ENCODE results near the gene SRD5A1.

Gene SRD5A1

DNA sequence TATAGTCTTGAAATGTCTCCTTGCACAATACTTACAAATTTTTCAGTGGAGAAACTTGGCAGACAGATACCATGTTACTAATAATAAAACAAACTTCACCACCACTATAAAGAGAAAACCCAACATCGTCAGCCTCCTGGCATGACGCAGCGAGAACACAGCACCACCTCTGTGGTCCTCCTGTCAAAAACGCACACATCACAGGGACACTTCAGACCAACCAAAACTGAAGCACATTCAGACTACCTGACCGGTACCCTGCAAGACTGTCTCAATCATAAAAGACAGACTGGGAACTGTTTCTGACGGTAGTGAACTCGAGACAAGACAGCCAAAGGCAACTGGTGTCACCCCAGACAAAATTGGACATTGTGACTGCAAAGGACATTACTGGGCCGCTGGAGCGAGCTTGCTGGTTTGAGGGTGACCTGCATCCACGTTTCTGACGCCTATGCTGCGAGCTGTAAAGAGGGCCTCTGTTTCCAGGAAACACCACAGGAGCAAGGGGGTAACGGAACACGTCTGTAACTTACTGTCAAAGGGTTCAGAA, 34.8 kb upstream of the SRD5A1 start:
- Histone ChIP-seq H3K27ac (ENCODE audit: low read depth, low read length) (no peak overlapping the region), H2BK15ac (replicated peaks; ENCODE audit: low read depth) (no peak overlapping the region), H3K9ac (ENCODE audit: low read length) (no peak overlapping the region), H3K4me3 (ENCODE audit: low read length) (no peak overlapping the region), H2BK5ac (ENCODE audit: low read length) (no peak overlapping the region), H2AK5ac (ENCODE audit: low read length) (no peak overlapping the region), H3K36me3 (ENCODE audit: control insufficient read depth, insufficient read depth, low read length) (peaks cover 23% of the 10 kb centered on the region), H4K5ac (ENCODE audit: low read length) (no peak overlapping the region), H3K23ac (ENCODE audit: low read length) (no peak overlapping the region), H4K8ac (ENCODE audit: low read depth, low read length) (no peak overlapping the region), H3K4me2 (ENCODE audit: low read length) (no peak overlapping the region), H3K4ac (ENCODE audit: low read depth, low read length) (no peak overlapping the region), H3K79me2 (ENCODE audit: control insufficient read depth, insufficient read depth, low read length) (no peaks in the 10 kb centered on the region), H3K56ac (ENCODE audit: low read length) (no peak overlapping the region), H3K27me3 (ENCODE audit: insufficient read depth, low read length, poor library complexity) (no peaks in the 10 kb centered on the region), H3K79me1 (ENCODE audit: low read length) (no peaks in the 10 kb centered on the region), H3K4me1 (ENCODE audit: control insufficient read depth, low read depth, low read length) (peaks cover 4% of the 10 kb centered on the region), H3K18ac (ENCODE audit: low read length) (no peak overlapping the region), H2BK120ac (ENCODE audit: low read depth, low read length) (no peak overlapping the region)
- DNase-seq, result no peak
- WGBS (ENCODE audit: extremely low coverage, insufficient coverage, low lambda C conversion rate), result no CpG with 5 or more reads among the region's 14 CpGs

DNA sequence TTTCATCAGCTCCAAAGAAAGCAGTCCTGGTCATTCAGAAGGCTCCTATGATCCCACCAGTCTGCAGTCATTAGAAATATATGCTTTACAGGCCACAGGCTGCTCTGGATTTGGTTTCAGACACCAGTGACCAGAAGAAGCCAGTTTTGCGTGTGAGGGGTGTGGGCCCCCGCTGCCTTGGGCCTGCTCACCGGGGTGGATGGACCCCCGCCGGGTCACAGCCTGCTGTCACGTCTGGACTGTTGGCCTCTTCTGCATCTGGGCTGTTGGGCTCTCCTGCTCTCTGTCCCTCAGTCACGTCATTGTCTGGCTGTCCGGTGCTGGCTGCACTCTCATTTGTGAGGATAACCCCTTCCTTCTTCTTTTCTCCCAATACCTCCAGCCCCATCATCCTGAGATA, 33.5 kb upstream of the SRD5A1 start:
- no peak overlapping the region for H3K18ac ChIP-seq (ENCODE audit: low read length)

DNA sequence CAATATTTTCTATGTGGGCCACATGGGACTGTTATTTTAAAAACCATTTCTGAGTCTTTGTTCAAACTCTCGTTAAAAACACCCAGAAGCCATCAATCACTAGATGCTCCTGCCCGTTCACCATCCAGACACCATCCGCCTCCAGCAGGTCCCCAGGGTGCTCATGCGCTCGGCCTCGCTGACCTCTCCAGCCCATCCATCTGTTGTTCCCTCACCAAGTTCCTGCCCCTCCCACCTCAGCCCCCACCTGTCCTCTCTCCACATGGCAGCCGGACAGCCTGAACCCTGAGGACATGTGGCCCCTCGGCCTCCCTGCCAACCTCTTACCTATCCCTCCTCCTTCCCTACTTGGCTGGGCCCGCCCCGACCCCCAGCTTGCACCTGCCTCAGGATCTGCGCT, 32.0 kb upstream of the SRD5A1 start:
- peaks cover 33% of the 10 kb centered on the region for H3K36me3 ChIP-seq (ENCODE audit: control insufficient read depth, insufficient read depth, low read length)
- no peak overlapping the region for H2BK120ac ChIP-seq (ENCODE audit: low read depth, low read length)

More for the DNA sequence above, 33.5 kb upstream of the SRD5A1 start:
- Histone ChIP-seq H3K79me2 (ENCODE audit: control insufficient read depth, insufficient read depth, low read length) (no peaks in the 10 kb centered on the region), H2BK120ac (ENCODE audit: low read depth, low read length) (no peak overlapping the region), H3K4me1 (ENCODE audit: control insufficient read depth, low read depth, low read length) (peaks cover 4% of the 10 kb centered on the region), H3K56ac (ENCODE audit: low read length) (no peak overlapping the region), H3K27ac (ENCODE audit: low read depth, low read length) (no peak overlapping the region), H2BK15ac (replicated peaks; ENCODE audit: low read depth) (no peak overlapping the region), H3K23ac (ENCODE audit: low read length) (no peak overlapping the region), H2BK5ac (ENCODE audit: low read length) (no peak overlapping the region), H3K9ac (ENCODE audit: low read length) (no peak overlapping the region), H3K4me3 (ENCODE audit: low read length) (no peak overlapping the region), H3K4me2 (ENCODE audit: low read length) (no peak overlapping the region), H2AK5ac (ENCODE audit: low read length) (no peak overlapping the region), H3K36me3 (ENCODE audit: control insufficient read depth, insufficient read depth, low read length) (peaks cover 27% of the 10 kb centered on the region), H3K4ac (ENCODE audit: low read depth, low read length) (no peak overlapping the region), H3K79me1 (ENCODE audit: low read length) (no peaks in the 10 kb centered on the region), H3K27me3 (ENCODE audit: insufficient read depth, low read length, poor library complexity) (no peaks in the 10 kb centered on the region), H4K8ac (ENCODE audit: low read depth, low read length) (no peak overlapping the region), H4K5ac (ENCODE audit: low read length) (no peak overlapping the region)
- DNase-seq, result no peak
- WGBS (ENCODE audit: extremely low coverage, insufficient coverage, low lambda C conversion rate), result no CpG with 5 or more reads among the region's 8 CpGs

DNA sequence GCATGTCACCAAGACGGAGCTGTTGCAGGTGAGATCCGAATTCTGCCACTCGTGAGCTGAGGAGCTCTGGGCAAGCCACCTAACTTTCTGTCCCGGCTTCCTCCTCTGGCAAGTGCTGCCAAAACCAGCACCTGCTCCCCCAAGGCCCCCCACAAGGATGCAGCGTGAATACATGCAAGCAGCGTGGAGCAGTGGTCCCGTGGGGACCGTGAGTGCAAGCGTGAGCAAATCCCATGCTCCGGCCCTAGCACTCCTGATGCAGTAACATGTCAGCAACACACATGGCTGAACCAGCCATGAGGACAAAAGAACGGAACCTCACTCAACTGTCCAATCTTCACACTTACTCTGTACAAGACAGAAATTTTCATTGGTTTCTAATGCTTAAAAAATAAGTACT, 31.4 kb upstream of the SRD5A1 start:
- H2BK5ac ChIP-seq (ENCODE audit: low read length), result no peak overlapping the region
- no peaks in the 10 kb centered on the region for H3K79me2 ChIP-seq (ENCODE audit: control insufficient read depth, insufficient read depth, low read length)
- H3K4me3 ChIP-seq (ENCODE audit: low read length), result no peak overlapping the region
- H3K36me3 ChIP-seq (ENCODE audit: control insufficient read depth, insufficient read depth, low read length), result peaks cover 30% of the 10 kb centered on the region
- no peak overlapping the region for H2BK120ac ChIP-seq (ENCODE audit: low read depth, low read length)
- no peak overlapping the region for H3K9ac ChIP-seq (ENCODE audit: low read length)
- WGBS (ENCODE audit: extremely low coverage, insufficient coverage, low lambda C conversion rate), result no CpG with 5 or more reads among the region's 11 CpGs
- no peak overlapping the region for H3K4me2 ChIP-seq (ENCODE audit: low read length)
- H3K18ac ChIP-seq (ENCODE audit: low read length), result no peak overlapping the region
- no peaks in the 10 kb centered on the region for H3K27me3 ChIP-seq (ENCODE audit: insufficient read depth, low read length, poor library complexity)
- H3K23ac ChIP-seq (ENCODE audit: low read length), result no peak overlapping the region
- no peak overlapping the region for H4K8ac ChIP-seq (ENCODE audit: low read depth, low read length)
- no peak overlapping the region for H3K4ac ChIP-seq (ENCODE audit: low read depth, low read length)
- no peak overlapping the region for H4K5ac ChIP-seq (ENCODE audit: low read length)
- H3K56ac ChIP-seq (ENCODE audit: low read length), result no peak overlapping the region
- no peak overlapping the region for H2BK15ac ChIP-seq (replicated peaks; ENCODE audit: low read depth)
- H2AK5ac ChIP-seq (ENCODE audit: low read length), result no peak overlapping the region
- DNase-seq, result no peak
- no peak overlapping the region for H3K27ac ChIP-seq (ENCODE audit: low read depth, low read length)
- no peaks in the 10 kb centered on the region for H3K4me1 ChIP-seq (ENCODE audit: control insufficient read depth, low read depth, low read length)
- H3K79me1 ChIP-seq (ENCODE audit: low read length), result no peaks in the 10 kb centered on the region

More for the DNA sequence above, 32.0 kb upstream of the SRD5A1 start:
- Histone ChIP-seq H3K79me2 (ENCODE audit: control insufficient read depth, insufficient read depth, low read length) (no peaks in the 10 kb centered on the region), H3K27me3 (ENCODE audit: insufficient read depth, low read length, poor library complexity) (no peaks in the 10 kb centered on the region), H2BK15ac (replicated peaks; ENCODE audit: low read depth) (no peak overlapping the region), H3K79me1 (ENCODE audit: low read length) (no peaks in the 10 kb centered on the region), H3K18ac (ENCODE audit: low read length) (no peak overlapping the region), H3K27ac (ENCODE audit: low read depth, low read length) (no peak overlapping the region), H3K4me2 (ENCODE audit: low read length) (no peak overlapping the region), H3K23ac (ENCODE audit: low read length) (no peak overlapping the region), H2BK5ac (ENCODE audit: low read length) (no peak overlapping the region), H3K4ac (ENCODE audit: low read depth, low read length) (no peak overlapping the region), H4K8ac (ENCODE audit: low read depth, low read length) (no peak overlapping the region), H3K4me3 (ENCODE audit: low read length) (no peak overlapping the region), H4K5ac (ENCODE audit: low read length) (no peak overlapping the region), H3K56ac (ENCODE audit: low read length) (no peak overlapping the region), H2AK5ac (ENCODE audit: low read length) (no peak overlapping the region), H3K9ac (ENCODE audit: low read length) (no peak overlapping the region), H3K4me1 (ENCODE audit: control insufficient read depth, low read depth, low read length) (peaks cover 2% of the 10 kb centered on the region)
- WGBS (ENCODE audit: extremely low coverage, insufficient coverage, low lambda C conversion rate), result no CpG with 5 or more reads among the region's 11 CpGs
- DNase-seq, result no peak

DNA sequence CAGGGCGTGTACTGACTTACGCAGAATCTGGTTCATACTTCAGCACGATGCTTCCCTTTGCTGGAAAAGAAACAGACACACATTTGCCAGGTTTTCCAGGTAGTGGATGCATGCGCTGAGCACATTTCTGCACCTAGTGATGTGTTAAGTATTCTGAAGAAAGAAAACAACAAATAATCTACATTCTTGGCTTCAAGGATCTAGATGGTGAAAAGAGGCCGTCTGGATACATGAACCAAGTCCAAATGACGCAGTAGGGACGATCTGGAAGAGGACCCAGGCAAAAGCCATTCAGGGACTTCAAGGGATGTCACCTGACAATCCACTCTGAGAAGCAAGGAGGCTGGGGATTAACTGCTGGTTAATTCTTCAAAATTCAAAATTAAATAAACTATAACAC, 30.8 kb upstream of the SRD5A1 start:
- H4K5ac ChIP-seq (ENCODE audit: low read length), result no peak overlapping the region
- no peak overlapping the region for H3K4me3 ChIP-seq (ENCODE audit: low read length)
- H3K4me2 ChIP-seq (ENCODE audit: low read length), result no peak overlapping the region
- no peak overlapping the region for H3K23ac ChIP-seq (ENCODE audit: low read length)
- H3K79me1 ChIP-seq (ENCODE audit: low read length), result no peaks in the 10 kb centered on the region
- DNase-seq, result no peak
- no peak overlapping the region for H2BK5ac ChIP-seq (ENCODE audit: low read length)
- H3K36me3 ChIP-seq (ENCODE audit: control insufficient read depth, insufficient read depth, low read length), result peaks cover 33% of the 10 kb centered on the region
- no peaks in the 10 kb centered on the region for H3K27me3 ChIP-seq (ENCODE audit: insufficient read depth, low read length, poor library complexity)
- no peak overlapping the region for H2BK120ac ChIP-seq (ENCODE audit: low read depth, low read length)
- H3K4ac ChIP-seq (ENCODE audit: low read depth, low read length), result no peak overlapping the region
- no peak overlapping the region for H2AK5ac ChIP-seq (ENCODE audit: low read length)
- no peak overlapping the region for H3K27ac ChIP-seq (ENCODE audit: low read depth, low read length)
- H4K8ac ChIP-seq (ENCODE audit: low read depth, low read length), result no peak overlapping the region
- H3K9ac ChIP-seq (ENCODE audit: low read length), result no peak overlapping the region
- WGBS (ENCODE audit: extremely low coverage, insufficient coverage, low lambda C conversion rate), result no CpG with 5 or more reads among the region's 7 CpGs
- no peak overlapping the region for H3K56ac ChIP-seq (ENCODE audit: low read length)
- no peaks in the 10 kb centered on the region for H3K79me2 ChIP-seq (ENCODE audit: control insufficient read depth, insufficient read depth, low read length)
- no peak overlapping the region for H3K18ac ChIP-seq (ENCODE audit: low read length)
- H2BK15ac ChIP-seq (replicated peaks; ENCODE audit: low read depth), result no peak overlapping the region
- no peaks in the 10 kb centered on the region for H3K4me1 ChIP-seq (ENCODE audit: control insufficient read depth, low read depth, low read length)

DNA sequence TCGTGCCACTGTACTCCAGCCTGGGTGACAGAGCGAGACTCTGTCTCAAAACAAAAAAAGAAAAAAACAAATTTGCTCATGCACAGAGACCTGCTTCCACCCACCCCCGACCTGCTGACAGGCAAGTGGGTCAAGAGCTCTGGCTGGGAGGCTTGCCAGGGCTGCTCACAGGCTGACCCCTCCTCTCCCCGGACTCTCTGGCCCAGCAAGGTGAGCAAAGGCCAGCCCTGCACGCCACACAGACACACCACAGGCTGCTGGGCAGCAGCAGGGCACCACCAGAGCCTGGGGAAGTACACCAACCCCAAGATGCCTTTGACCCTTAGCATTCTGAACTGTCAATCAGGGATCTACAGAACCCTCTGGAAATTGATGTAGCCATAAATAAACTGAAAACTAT, 29.6 kb upstream of the SRD5A1 start:
- no CpG with 5 or more reads among the region's 5 CpGs for WGBS (ENCODE audit: extremely low coverage, insufficient coverage, low lambda C conversion rate)

More for the DNA sequence above, 29.6 kb upstream of the SRD5A1 start:
- no peak overlapping the region for H4K8ac ChIP-seq (ENCODE audit: low read depth, low read length)
- no peak overlapping the region for H2BK120ac ChIP-seq (ENCODE audit: low read depth, low read length)
- peaks cover 35% of the 10 kb centered on the region for H3K36me3 ChIP-seq (ENCODE audit: control insufficient read depth, insufficient read depth, low read length)
- H3K27ac ChIP-seq (ENCODE audit: low read depth, low read length), result no peak overlapping the region
- H3K4me3 ChIP-seq (ENCODE audit: low read length), result no peak overlapping the region
- no peak overlapping the region for H3K23ac ChIP-seq (ENCODE audit: low read length)
- H2BK15ac ChIP-seq (replicated peaks; ENCODE audit: low read depth), result no peak overlapping the region
- no peak overlapping the region for H3K4ac ChIP-seq (ENCODE audit: low read depth, low read length)
- no peaks in the 10 kb centered on the region for H3K79me2 ChIP-seq (ENCODE audit: control insufficient read depth, insufficient read depth, low read length)
- no peak overlapping the region for H2BK5ac ChIP-seq (ENCODE audit: low read length)
- no peaks in the 10 kb centered on the region for H3K4me1 ChIP-seq (ENCODE audit: control insufficient read depth, low read depth, low read length)
- H4K5ac ChIP-seq (ENCODE audit: low read length), result no peak overlapping the region
- peaks cover 2% of the 10 kb centered on the region for H3K79me1 ChIP-seq (ENCODE audit: low read length)
- no peak overlapping the region for H2AK5ac ChIP-seq (ENCODE audit: low read length)
- H3K18ac ChIP-seq (ENCODE audit: low read length), result no peak overlapping the region
- DNase-seq, result no peak
- H3K56ac ChIP-seq (ENCODE audit: low read length), result no peak overlapping the region
- no peaks in the 10 kb centered on the region for H3K27me3 ChIP-seq (ENCODE audit: insufficient read depth, low read length, poor library complexity)
- no peak overlapping the region for H3K9ac ChIP-seq (ENCODE audit: low read length)
- no peak overlapping the region for H3K4me2 ChIP-seq (ENCODE audit: low read length)
